IPS-20b (cell line): ENCODE results near the gene KIF26A.
"Not testable (repeated sequence)": the region's sequence is repeated elsewhere in the genome, so short reads cannot be mapped to it uniquely, and the experiment has no call there.

Experiments used
- H3K27ac ChIP-seq: one replicate; pipeline ENCODE4 v1.5.1; 2013; ENCODE audit warnings: low read length
- H3K27me3 ChIP-seq: 2 replicates; pipeline ENCODE4 v1.6.1; 2013; ENCODE audit warnings: mild to moderate bottlenecking, low read length, inconsistent platforms; ENCODE audit not compliant: insufficient read depth
- H3K36me3 ChIP-seq: 2 replicates; pipeline ENCODE4 v1.6.1; 2013; ENCODE audit warnings: low read depth, mild to moderate bottlenecking, inconsistent platforms, low read length, moderate library complexity; ENCODE audit not compliant: insufficient read depth
- H3K4me1 ChIP-seq: 2 replicates; pipeline ENCODE4 v1.6.1; 2013; ENCODE audit warnings: mild to moderate bottlenecking, control low read depth, inconsistent platforms, low read length, moderate library complexity; ENCODE audit not compliant: insufficient read depth
- H3K4me3 ChIP-seq: 2 replicates; pipeline ENCODE4 v1.5.1; 2013; ENCODE audit warnings: mild to moderate bottlenecking, low read length, inconsistent platforms
- H3K9ac ChIP-seq: 2 replicates; pipeline ENCODE4 v1.6.1; 2013; ENCODE audit warnings: low read depth, mild to moderate bottlenecking, inconsistent platforms, low read length, moderate library complexity
- H3K9me3 ChIP-seq: 2 replicates; pipeline ENCODE4 v1.6.1; 2013; ENCODE audit warnings: mild to moderate bottlenecking, low read depth, low read length, inconsistent platforms; ENCODE audit not compliant: insufficient read depth

Gene KIF26A

GRCh38 chr14:104224131-104224505, 85.7 kb downstream of the KIF26A start:
- H3K27me3 ChIP-seq = no peaks in the 10 kb centered on the region
- no peak overlapping the region for H3K9ac ChIP-seq
- H3K36me3 ChIP-seq = no peaks in the 10 kb centered on the region
- no peak overlapping the region for H3K4me3 ChIP-seq
- H3K9me3 ChIP-seq = no peaks in the 10 kb centered on the region
- no peak overlapping the region for H3K27ac ChIP-seq
- H3K4me1 ChIP-seq = no peaks in the 10 kb centered on the region; the same call in 1 of the 2 replicates

DNA sequence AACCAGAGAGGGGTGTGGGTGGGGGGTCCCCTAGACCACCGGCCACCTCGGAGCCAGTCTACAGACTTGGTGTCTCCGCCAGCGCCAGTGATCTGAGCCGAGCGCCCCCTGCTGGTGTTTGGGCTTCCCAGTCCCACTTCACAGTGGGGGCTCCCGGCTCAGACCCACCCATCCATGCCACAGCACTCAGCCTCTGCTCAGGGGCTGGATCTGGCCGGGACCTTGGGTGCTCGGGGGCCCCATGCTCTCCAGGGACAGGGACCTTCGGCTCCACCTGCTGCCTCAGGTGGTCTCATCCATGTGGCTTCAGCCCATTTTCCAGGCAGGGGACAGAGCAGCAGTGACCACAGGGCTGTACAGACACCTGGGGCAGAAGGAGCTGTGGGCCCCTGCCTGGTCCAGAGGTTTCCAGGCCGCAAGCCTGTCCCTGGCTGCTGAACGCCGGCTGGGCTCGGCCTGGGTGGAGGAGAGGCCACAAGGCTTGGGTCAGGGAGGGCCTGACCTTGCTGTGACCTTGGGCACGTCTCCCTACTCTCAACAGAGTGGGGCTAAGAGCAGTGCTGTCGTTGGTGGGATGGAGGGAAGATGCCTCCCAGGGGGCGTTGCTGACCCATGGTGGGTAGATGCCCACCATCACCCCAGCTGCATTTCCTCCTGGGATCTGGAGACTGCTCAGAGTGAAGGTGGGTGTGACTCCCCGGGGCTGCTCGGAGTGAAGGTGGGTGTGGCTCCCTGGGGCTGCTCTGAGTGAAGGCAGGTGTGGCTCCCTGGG, 86.3 kb downstream of the KIF26A start:
- Histone ChIP-seq H3K4me3 (no peak overlapping the region), H3K4me1 (no peaks in the 10 kb centered on the region; the same call in 1 of the 2 replicates), H3K36me3 (no peaks in the 10 kb centered on the region), H3K27ac (no peak overlapping the region), H3K9me3 (no peaks in the 10 kb centered on the region), H3K9ac (no peak overlapping the region), H3K27me3 (no peaks in the 10 kb centered on the region)

DNA sequence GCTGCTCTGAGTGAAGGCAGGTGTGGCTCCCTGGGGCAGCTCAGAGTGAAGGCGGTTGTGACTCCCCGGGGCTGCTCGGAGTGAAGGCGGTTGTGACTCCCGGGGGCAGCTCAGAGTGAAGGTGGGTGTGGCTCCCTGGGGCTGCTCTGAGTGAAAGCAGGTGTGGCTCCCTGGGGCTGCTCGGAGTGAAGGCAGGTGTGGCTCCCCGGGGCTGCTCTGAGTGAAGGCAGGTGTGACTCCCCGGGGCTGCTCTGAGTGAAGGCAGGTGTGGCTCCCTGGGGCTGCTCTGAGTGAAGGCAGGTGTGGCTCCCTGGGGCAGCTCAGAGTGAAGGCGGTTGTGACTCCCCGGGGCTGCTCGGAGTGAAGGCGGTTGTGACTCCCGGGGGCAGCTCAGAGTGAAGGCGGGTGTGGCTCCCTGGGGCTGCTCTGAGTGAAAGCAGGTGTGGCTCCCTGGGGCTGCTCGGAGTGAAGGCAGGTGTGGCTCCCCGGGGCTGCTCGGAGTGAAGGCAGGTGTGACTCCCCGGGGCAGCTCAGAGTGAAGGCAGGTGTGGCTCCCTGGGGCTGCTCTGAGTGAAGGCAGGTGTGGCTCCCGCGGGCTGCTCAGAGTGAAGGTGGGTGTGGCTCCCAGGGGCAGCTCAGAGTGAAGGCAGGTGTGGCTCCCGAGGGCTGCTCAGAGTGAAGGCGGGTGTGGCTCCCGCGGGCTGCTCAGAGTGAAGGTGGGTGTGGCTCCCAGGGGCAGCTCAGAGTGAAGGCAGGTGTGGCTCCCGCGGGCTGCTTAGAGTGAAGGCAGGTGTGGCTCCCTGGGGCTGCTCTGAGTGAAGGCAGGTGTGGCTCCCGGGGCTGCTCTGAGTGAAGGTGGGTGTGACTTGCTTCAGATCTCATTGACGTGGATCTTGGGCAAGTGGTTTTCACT, 87.1 kb downstream of the KIF26A start:
- not testable (repeated sequence) for H3K27ac ChIP-seq, H3K4me3 ChIP-seq

GRCh38 chr14:104226421-104227383, 88.3 kb downstream of the KIF26A start:
- peaks cover under 1% of the 10 kb centered on the region for H3K9me3 ChIP-seq
- H3K4me3 ChIP-seq = no peak overlapping the region
- H3K27ac ChIP-seq = no peak overlapping the region
- no peak overlapping the region for H3K9ac ChIP-seq
- no peaks in the 10 kb centered on the region; the same call in 1 of the 2 replicates for H3K4me1 ChIP-seq
- H3K36me3 ChIP-seq = no peaks in the 10 kb centered on the region
- H3K27me3 ChIP-seq = no peaks in the 10 kb centered on the region

More for the DNA sequence above, 87.1 kb downstream of the KIF26A start:
- H3K9ac ChIP-seq, H3K36me3 ChIP-seq, H3K9me3 ChIP-seq, H3K4me1 ChIP-seq, H3K27me3 ChIP-seq: not testable (repeated sequence)

GRCh38 chr14:104227806-104228205, 89.4 kb downstream of the KIF26A start:
- Histone ChIP-seq H3K27ac (no peak overlapping the region), H3K9me3 (peaks cover 11% of the 10 kb centered on the region), H3K36me3 (no peaks in the 10 kb centered on the region), H3K27me3 (no peaks in the 10 kb centered on the region), H3K4me3 (no peak overlapping the region), H3K4me1 (no peaks in the 10 kb centered on the region; the same call in 1 of the 2 replicates), H3K9ac (no peak overlapping the region)

- no peaks in the 10 kb centered on the region for H3K36me3 ChIP-seq
- no peaks in the 10 kb centered on the region for H3K27me3 ChIP-seq
- no peak overlapping the region for H3K27ac ChIP-seq
- no peaks in the 10 kb centered on the region; the same call in 1 of the 2 replicates for H3K4me1 ChIP-seq
- no peak overlapping the region for H3K9ac ChIP-seq
- no peak overlapping the region for H3K4me3 ChIP-seq
- H3K9me3 ChIP-seq = peaks cover 16% of the 10 kb centered on the region
Observed at GRCh38 chr14:104228221-104228620, 89.8 kb downstream of the KIF26A start.

DNA sequence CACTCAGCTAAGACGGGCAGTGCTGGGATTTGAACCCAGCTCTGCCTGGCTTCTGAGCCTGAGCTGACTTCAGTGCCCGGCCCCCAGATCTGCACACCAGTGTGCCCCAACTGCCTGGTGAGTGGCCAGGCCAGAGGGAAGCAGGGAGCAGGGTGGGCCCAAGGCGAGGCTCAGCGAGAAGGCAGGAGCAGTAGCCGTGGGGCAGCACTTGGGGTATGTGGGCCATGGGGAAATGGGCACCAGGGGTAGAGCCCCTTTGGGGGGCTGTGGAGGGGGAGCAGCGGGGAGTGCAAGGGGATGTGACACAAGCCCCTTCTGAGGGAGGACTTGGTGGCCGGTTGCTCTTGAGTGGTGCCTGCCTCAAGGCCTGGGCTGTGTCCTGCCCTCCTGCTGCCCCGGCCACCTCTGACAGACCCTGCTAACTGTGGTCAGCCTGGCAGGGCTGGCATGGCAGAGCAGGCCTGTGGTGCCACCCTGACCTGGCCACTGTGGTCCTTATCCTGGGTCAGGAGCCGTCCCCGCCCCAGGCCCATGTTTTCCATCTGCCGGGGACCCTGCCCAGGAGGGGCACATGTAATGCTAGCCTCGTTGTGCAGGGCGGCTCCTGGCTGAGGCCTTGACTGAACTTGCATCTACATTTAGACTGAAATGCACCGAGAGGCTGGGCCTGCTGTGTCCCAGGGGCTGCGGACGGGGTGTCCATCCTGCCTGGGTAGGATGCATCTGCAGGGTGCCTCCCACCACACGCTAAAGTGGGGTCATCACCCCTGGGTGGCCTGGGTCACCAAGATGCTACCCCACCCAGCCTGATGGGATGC, 90.5 kb downstream of the KIF26A start:
- no peaks in the 10 kb centered on the region for H3K4me1 ChIP-seq
- H3K4me3 ChIP-seq = no peak overlapping the region
- no peaks in the 10 kb centered on the region for H3K36me3 ChIP-seq
- no peak overlapping the region for H3K27ac ChIP-seq
- no peaks in the 10 kb centered on the region for H3K27me3 ChIP-seq
- H3K9me3 ChIP-seq = peaks cover 23% of the 10 kb centered on the region
- no peak overlapping the region for H3K9ac ChIP-seq

GRCh38 chr14:104229534-104230055, 91.2 kb downstream of the KIF26A start:
- Histone ChIP-seq H3K4me3 (no peak overlapping the region), H3K4me1 (no peaks in the 10 kb centered on the region), H3K27me3 (no peaks in the 10 kb centered on the region), H3K27ac (no peak overlapping the region), H3K9ac (no peak overlapping the region), H3K9me3 (peaks cover 28% of the 10 kb centered on the region), H3K36me3 (no peaks in the 10 kb centered on the region)

DNA sequence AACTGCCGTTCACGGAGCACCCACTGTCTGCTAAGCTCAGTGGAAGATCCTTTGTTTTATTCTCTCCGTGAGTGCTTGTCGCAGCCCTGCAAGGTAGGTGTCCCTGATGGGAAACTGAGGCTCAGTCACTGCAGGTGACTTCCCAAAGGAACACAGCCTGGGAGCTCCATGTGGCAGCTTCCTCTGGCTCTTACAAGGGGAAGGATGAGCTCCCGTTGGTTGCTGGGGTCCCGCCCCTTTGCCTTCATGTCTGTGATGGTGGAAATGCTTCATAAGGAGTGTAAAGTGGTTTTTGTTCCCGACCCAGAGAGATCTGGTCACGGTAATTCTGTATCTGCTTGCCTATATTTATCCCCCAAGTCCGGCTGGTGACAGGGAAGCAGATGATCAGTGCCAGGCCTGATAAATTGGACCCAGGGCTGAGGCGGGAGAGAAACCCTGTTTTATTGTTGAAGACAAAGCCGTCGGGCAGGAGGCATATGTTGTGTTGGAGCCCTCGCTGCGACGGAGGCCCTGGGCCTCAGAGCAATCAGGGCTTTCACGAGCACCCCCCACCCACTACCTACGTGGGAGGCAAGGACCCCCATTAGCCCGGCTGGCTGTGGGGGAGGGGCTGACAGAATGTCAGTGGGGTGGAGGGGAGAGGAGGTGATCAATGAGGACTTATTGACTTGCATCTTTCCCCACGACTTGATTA, 91.9 kb downstream of the KIF26A start:
- Histone ChIP-seq H3K4me1 (no peaks in the 10 kb centered on the region), H3K36me3 (no peaks in the 10 kb centered on the region), H3K9me3 (peaks cover 30% of the 10 kb centered on the region), H3K27me3 (no peaks in the 10 kb centered on the region), H3K27ac (no peak overlapping the region), H3K4me3 (no peak overlapping the region), H3K9ac (no peak overlapping the region)
